Vagina (tissue), 2 donors: ENCODE data around the gene SLC9A6.

Source experiments
- POLR2A ChIP-seq, 2 donors: fragments of 450-650 bp; IDR thresholded peaks; one replicate each; pipeline ENCODE4 v1.6.1; 2017; ENCODE audit warnings: antibody characterized with exemption in 2 of 2, mild to moderate bottlenecking in 2 of 2, moderate library complexity in 2 of 2
- TF ChIP-seq, protein P1 (sequence below), 3 experiments: fragments of 450-650 bp in 2 of 3; fragments of 200-600 bp in 1 of 3; sonication (generic) in 1 of 3; IDR thresholded peaks; one replicate each; pipeline ENCODE4 v1.5.1; 2017 to 2019; ENCODE audit warnings: antibody characterized with exemption in 3 of 3, mild to moderate bottlenecking in 2 of 3, moderate library complexity in 2 of 3

DNA sequence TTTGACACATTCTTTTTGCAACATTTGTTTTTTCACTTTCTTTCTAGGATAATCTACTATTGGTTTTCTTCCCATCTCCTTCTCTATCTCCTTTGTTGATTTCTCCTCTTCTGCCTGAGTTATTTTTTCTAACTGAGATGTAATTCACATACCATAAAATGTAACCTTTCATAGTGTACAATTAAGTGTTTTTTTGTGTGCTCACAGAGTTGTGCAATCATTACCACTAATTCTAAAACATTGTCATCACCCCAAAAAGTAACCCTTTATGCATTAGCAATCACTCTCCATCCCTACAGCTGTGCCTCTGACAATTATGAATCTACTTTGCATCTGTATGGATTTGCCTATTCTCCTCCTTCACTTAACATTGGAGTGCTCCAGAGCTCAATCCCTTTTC is 95.5 kb downstream of the SLC9A6 start:
- TF ChIP-seq, protein P1, sequence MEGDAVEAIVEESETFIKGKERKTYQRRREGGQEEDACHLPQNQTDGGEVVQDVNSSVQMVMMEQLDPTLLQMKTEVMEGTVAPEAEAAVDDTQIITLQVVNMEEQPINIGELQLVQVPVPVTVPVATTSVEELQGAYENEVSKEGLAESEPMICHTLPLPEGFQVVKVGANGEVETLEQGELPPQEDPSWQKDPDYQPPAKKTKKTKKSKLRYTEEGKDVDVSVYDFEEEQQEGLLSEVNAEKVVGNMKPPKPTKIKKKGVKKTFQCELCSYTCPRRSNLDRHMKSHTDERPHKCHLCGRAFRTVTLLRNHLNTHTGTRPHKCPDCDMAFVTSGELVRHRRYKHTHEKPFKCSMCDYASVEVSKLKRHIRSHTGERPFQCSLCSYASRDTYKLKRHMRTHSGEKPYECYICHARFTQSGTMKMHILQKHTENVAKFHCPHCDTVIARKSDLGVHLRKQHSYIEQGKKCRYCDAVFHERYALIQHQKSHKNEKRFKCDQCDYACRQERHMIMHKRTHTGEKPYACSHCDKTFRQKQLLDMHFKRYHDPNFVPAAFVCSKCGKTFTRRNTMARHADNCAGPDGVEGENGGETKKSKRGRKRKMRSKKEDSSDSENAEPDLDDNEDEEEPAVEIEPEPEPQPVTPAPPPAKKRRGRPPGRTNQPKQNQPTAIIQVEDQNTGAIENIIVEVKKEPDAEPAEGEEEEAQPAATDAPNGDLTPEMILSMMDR (IDR thresholded peaks at IDR 0.05) = no peak
- no peak for TF ChIP-seq POLR2A (IDR thresholded peaks at IDR 0.05)
